Aorta (tissue), 5 donors: ENCODE data around the gene CAPS. TPM values are rescaled to one million over a fixed set of nuclear protein-coding genes. Genes with fewer than 3 reads are reported as not detected.
"Not testable (repeated sequence)": the region's sequence is repeated elsewhere in the genome, so short reads cannot be mapped to it uniquely, and the experiment has no call there.

Experiments
- ATAC-seq: fragments of 200-7000 bp; cut with Tn5 transposase; one replicate; pipeline ENCODE4 v1.9.1; 2022; ENCODE audit warnings: moderate library complexity; ENCODE audit not compliant: low FRiP score
- DNase-seq, 2 donors: peaks; one replicate each; pipeline ENCODE4 v3.0.0-alpha.2; 2020
- H3K27ac ChIP-seq, 2 donors: one replicate each; pipeline ENCODE4 v1.5.1; 2013; ENCODE audit warnings: low read length in 2 of 2, mild to moderate bottlenecking in 2 of 2, moderate library complexity in 2 of 2, control low read depth in 1 of 2, inconsistent platforms in 1 of 2, low read depth in 1 of 2
- H3K27me3 ChIP-seq, 2 donors: one replicate each; pipeline ENCODE4 v1.6.1; 2013; ENCODE audit warnings: control low read depth in 1 of 2, low read length in 1 of 2, mild to moderate bottlenecking in 1 of 2, moderate library complexity in 1 of 2; ENCODE audit not compliant: insufficient read depth in 2 of 2, control insufficient read depth in 1 of 2
- H3K36me3 ChIP-seq, 2 donors: one replicate each; pipeline ENCODE4 v1.6.1; 2013; ENCODE audit warnings: control low read depth in 1 of 2, low read length in 1 of 2, mild to moderate bottlenecking in 1 of 2; ENCODE audit not compliant: insufficient read depth in 2 of 2, control insufficient read depth in 1 of 2
- H3K4me1 ChIP-seq, 2 donors: one replicate each; pipeline ENCODE4 v1.6.1; 2013; ENCODE audit warnings: low read length in 2 of 2, control low read depth in 1 of 2, mild to moderate bottlenecking in 1 of 2, moderate library complexity in 1 of 2; ENCODE audit not compliant: insufficient read depth in 2 of 2, control insufficient read depth in 1 of 2
- H3K4me3 ChIP-seq, 2 donors: one replicate each; pipeline ENCODE4 v1.5.1; 2013; ENCODE audit warnings: low read length in 2 of 2, control low read depth in 1 of 2, mild to moderate bottlenecking in 1 of 2
- H3K9me3 ChIP-seq: one replicate; pipeline ENCODE4 v1.6.1; 2013; ENCODE audit warnings: mild to moderate bottlenecking, low read length; ENCODE audit not compliant: control insufficient read depth
- WGBS, 2 donors: extraction: QIAGEN DNeasy Blood & Tissue Kit; methylation state at CpG; one replicate each; pipeline ENCODE4 v1.1.7; 2013; 5-methylcytosine and 5-hydroxymethylcytosine counted together
- intact Hi-C, 2 donors: fragments of 100-400 bp; cut with DNase I; formaldehyde crosslinking; loops; one replicate each; pipeline versions ENCODE4 v1.14.2 to v1.15.0; 2022
- polyA plus RNA-seq, 2 donors: library from polyadenylated mRNA; stranded (reverse); fragments of 200-250 nt; gene quantifications; one replicate each; pipeline ENCODE4 v1.2.3, GENCODE V29; 2013
- total RNA-seq, 2 donors: library from RNA; stranded (reverse); fragmentation: NEBNext Ultra II Directional; extraction: Animal tissue kit (Norgen Biotek cat#: 25700); gene quantifications; one replicate each; pipeline ENCODE4 v1.2.1, GENCODE V29; 2021
- donor health status: healthy with polysubstance abuse.
- donor health status: Bipolar disorder and iron deficiency.
- donor health status: DM: no; HTN: no; CAD: no.
- donor health status: DM: no; HTN: no; CAD: no.
- donor health status: DM: yes; HTN: yes; CAD: no.

The CAPS gene
- total and polyA plus RNA-seq, 4 donors, result 9.3 to 70.9 (median 11.7) TPM

GRCh38 chr19:5877882-5878281 is 36.2 kb upstream of the CAPS start:
- H3K27ac ChIP-seq, result no peak overlapping the region
- H3K36me3 ChIP-seq, result no peaks in the 10 kb centered on the region
- no peaks in the 10 kb centered on the region for H3K4me1 ChIP-seq
- H3K27me3 ChIP-seq, result no peaks in the 10 kb centered on the region
- H3K9me3 ChIP-seq, result no peaks in the 10 kb centered on the region
- ATAC-seq, result no peak
- no peak overlapping the region for H3K4me3 ChIP-seq
- 80 to 81% methylated on average over 9 of the region's 9 CpGs for WGBS, 2 donors
- no peak for DNase-seq
- intact Hi-C loops, result no loop called here

- Histone ChIP-seq H3K9me3 (no peaks in the 10 kb centered on the region), H3K4me3 (no peak overlapping the region), H3K4me1 (no peaks in the 10 kb centered on the region), H3K36me3 (no peaks in the 10 kb centered on the region), H3K27me3 (no peaks in the 10 kb centered on the region), H3K27ac (no peak overlapping the region)
- 22 to 45% methylated on average over 4 to 6 of the region's 6 CpGs for WGBS, 2 donors
- ATAC-seq (no peak), DNase-seq (no peak)
- intact Hi-C loops, result no loop called here
These were observed 33.9 kb upstream of the CAPS start for GRCh38 chr19:5880196-5880595.

DNA sequence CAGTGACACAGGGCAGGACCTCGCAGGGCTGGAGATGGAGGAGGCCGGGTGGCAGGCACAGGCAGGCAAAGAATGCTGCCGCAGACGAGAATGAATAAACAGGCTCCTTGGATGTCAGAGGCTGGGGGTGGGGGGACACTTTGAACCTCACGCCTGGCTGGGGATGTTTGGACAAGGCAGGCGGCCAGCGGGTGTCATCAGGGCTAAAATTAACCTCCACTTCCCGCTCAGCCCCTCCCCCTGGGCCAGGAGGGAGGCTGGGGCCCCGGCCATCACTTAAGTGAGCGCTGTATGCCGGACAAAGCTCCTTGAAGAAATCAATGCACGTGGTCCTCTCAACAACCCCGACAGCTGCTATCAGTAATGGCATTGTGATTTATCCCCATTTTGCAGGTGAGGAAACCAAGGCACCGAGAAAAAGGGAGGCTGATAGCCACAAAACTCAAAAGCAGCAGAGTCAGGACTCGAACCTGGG is 33.4 kb upstream of the CAPS start:
- 9 to 12% methylated on average over 15 of the region's 15 CpGs for WGBS, 2 donors
- no peaks in the 10 kb centered on the region for H3K9me3 ChIP-seq
- no peaks in the 10 kb centered on the region for H3K27me3 ChIP-seq
- H3K27ac ChIP-seq, result no peak overlapping the region
- no peaks in the 10 kb centered on the region for H3K36me3 ChIP-seq
- DNase-seq (peak in 1 of 2 donors; percentile 83), ATAC-seq (peak; percentile 38)
- no peaks in the 10 kb centered on the region for H3K4me1 ChIP-seq
- H3K4me3 ChIP-seq, result no peak overlapping the region
- intact Hi-C loops, result no loop called here

GRCh38 chr19:5881543-5882299 is 32.3 kb upstream of the CAPS start:
- H3K27me3 ChIP-seq, result no peaks in the 10 kb centered on the region
- no peak overlapping the region for H3K4me3 ChIP-seq
- DNase-seq (no peak), ATAC-seq (peak; percentile 40)
- intact Hi-C loops, result no loop called here
- H3K9me3 ChIP-seq, result no peaks in the 10 kb centered on the region
- no peak overlapping the region for H3K27ac ChIP-seq
- H3K4me1 ChIP-seq, result no peaks in the 10 kb centered on the region
- WGBS, 2 donors, result 47 to 49% methylated on average over 19 of the region's 19 CpGs
- no peaks in the 10 kb centered on the region for H3K36me3 ChIP-seq

GRCh38 chr19:5882421-5882968 is 31.6 kb upstream of the CAPS start:
- 60 to 69% methylated on average over 9 of the region's 9 CpGs for WGBS, 2 donors
- Histone ChIP-seq H3K9me3 (no peaks in the 10 kb centered on the region), H3K27ac (no peak overlapping the region), H3K36me3 (no peaks in the 10 kb centered on the region), H3K4me3 (no peak overlapping the region), H3K4me1 (no peaks in the 10 kb centered on the region), H3K27me3 (no peaks in the 10 kb centered on the region)
- ATAC-seq (no peak), DNase-seq (no peak)
- intact Hi-C loops, result no loop called here

DNA sequence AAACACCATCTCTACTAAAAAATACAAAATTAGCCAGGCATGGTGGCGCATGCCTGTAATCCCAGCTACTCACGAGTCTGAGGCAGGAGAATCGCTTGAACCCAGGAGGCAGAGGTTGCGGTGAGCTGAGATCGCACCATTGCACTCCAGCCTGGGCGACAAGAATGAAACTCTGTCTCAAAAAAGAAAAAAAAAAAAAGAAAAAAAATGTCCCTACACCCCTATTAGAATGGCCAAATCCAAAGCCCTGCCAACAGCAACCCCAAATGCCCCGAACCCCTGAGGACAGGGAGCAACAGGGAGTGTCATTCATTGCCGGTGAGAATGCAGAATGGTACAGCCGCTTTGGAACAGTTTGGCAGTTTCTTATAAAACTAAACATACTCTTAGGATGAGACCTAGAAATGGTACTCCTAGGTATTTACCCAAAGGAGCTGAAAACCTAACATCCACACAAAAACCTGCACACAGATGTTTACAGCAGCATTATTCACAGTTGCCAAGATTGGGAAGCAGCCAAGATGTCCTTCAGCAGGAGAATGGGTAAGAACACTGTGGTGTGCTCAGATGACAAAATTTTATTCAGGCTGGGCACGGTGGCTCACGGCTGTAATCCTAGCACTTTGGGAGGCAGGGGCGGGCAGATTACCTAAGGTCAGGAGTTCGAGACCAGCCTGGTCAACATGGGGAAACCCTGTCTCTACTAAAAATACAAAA is 30.7 kb upstream of the CAPS start:
- ATAC-seq, H3K4me3 ChIP-seq, intact Hi-C loops, H3K27me3 ChIP-seq, H3K4me1 ChIP-seq, H3K36me3 ChIP-seq, DNase-seq, H3K27ac ChIP-seq, H3K9me3 ChIP-seq: not testable (repeated sequence)
- 53 to 61% methylated on average over 10 to 13 of the region's 13 CpGs for WGBS, 2 donors

- DNase-seq, H3K4me3 ChIP-seq, H3K9me3 ChIP-seq, H3K27ac ChIP-seq, intact Hi-C loops, H3K27me3 ChIP-seq, ATAC-seq, H3K4me1 ChIP-seq, H3K36me3 ChIP-seq: not testable (repeated sequence)
- WGBS, 2 donors, result 66 to 71% methylated on average over 11 of the region's 11 CpGs
These were observed 29.8 kb upstream of the CAPS start for GRCh38 chr19:5884065-5884811.

GRCh38 chr19:5889288-5889971 is 24.6 kb upstream of the CAPS start:
- Histone ChIP-seq H3K27me3 (no peaks in the 10 kb centered on the region), H3K4me1 (no peaks in the 10 kb centered on the region), H3K36me3 (no peaks in the 10 kb centered on the region), H3K9me3 (no peaks in the 10 kb centered on the region), H3K4me3 (no peak overlapping the region), H3K27ac (no peak overlapping the region)
- no peak for ATAC-seq
- intact Hi-C loops, result no loop called here
- 34 to 37% methylated on average over 17 of the region's 17 CpGs for WGBS, 2 donors
- DNase-seq, result no peak
